Cerebellar cortex (tissue), 1 donor: ENCODE measurements around the gene VAT1L.
"Not testable (repeated sequence)": the region's sequence is repeated elsewhere in the genome, so short reads cannot be mapped to it uniquely, and the experiment has no call there.

Experiments used
- DNase-seq: peaks from one replicate; pipeline ENCODE4 v3.0.0-alpha.2; 2015; ENCODE audit warnings: low spot score

Gene VAT1L

DNA sequence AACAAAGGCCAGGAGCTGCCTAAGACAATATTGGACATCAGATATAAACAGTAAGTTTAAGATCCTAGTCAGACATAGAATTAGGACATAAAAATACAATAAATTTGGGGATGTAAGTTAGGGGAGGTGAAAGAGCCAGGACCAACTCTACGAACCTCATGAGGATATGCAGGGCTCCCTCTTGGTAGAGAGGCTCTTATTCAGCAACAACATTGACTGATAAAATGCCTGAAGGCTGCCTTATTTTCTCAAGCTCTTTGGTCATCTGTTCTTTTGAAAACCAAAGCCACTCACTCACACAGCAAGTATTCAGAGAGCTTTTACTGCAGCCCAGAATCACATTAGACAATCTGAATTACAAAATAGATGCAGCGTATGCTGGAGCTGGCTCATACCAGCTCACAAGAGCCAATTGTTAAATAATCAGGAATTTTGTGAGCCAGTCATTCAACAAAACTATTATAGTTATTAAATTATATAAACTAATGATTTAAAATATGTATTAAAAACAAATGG, 125.4 kb downstream of the VAT1L start:
- no peak for DNase-seq

DNA sequence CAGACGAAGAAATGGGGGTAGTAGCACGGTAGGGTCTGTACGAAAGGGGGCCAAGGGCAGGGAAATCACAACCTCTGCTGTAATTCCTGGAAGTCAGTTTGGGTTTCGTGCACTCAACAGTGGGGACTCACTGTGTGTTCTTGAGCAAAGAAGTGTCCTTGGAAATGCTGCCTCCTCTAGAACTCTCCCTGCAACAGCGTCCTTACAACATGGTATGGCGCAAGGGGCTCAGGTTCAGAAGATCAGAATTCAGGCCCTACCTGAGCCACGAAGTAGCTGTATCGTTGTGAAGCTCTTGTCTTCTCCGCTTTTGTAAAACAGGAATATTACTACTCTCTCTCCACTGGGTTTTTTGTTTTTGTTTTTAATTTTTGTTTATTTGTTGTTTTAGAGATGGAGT, 127.7 kb downstream of the VAT1L start:
- no peak for DNase-seq

GRCh38 chr16:77917971-77918370, 129.6 kb downstream of the VAT1L start:
- DNase-seq, result no peak

DNA sequence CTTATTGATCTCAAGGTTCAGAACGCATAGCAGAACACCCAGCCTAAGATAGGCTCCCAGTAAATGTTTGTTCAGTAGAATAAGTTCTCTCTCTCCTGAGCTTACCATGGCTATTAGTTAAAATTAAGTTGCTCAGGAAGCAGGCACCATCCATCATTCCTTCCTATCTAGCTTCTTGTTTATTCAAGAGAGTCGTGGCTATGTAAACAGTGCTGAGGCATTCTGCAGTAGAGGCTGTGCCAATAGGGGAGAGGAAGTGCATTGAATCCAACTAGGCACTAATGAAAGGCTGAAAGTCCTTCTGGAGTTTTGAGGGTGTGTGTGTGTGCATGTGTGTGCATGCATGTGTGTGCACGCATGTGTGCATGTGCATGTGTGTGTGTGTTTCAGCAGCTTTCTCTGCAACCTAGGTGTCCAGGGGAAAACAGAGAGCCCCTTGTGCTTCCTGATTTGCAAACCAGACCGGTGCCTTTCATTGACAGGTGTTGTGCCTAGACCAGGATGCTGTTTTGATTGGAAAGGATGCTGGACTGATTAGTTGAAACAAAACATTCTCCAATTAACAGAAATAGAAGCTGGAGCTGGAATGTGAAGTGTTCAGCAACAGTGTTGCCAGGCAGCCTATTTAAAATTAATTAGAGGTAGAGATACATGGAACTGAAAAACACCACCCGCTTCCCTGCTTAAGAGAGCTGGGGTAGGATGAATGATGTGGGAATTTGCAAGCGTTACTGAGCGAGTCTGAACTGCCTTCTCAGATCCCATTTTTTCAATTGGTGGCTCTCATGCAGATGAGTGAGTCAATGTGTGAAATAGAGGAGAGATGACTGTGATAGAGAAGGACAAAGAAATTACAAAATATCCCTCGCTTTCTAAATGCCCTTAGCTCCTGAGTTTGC, 130.7 kb downstream of the VAT1L start:
- no peak for DNase-seq

- no peak for DNase-seq
Observed at GRCh38 chr16:77919761-77920415, 131.5 kb downstream of the VAT1L start.

GRCh38 chr16:77920984-77921383, 132.6 kb downstream of the VAT1L start:
- no peak for DNase-seq

GRCh38 chr16:77922228-77922754, 133.9 kb downstream of the VAT1L start:
- no peak for DNase-seq

DNA sequence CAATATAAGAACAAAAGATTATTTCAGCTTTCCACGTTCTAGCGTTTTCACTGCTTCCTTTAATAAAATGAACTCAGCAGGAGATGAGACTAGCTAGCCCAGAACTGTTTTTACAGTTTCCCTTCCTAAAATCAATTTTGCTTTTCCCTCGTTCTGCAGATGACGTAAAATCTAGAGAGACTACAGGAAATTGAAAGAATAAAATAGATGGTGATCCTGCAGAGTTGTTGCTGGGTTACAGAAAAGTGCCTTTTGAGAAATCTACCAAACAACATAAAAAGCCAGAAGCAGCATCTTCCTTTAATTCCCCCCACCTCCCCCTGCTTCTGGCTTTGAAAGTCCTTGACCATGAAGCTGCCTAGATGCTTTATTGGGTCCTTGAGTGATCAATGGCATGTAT, 137.2 kb downstream of the VAT1L start:
- no peak for DNase-seq

DNA sequence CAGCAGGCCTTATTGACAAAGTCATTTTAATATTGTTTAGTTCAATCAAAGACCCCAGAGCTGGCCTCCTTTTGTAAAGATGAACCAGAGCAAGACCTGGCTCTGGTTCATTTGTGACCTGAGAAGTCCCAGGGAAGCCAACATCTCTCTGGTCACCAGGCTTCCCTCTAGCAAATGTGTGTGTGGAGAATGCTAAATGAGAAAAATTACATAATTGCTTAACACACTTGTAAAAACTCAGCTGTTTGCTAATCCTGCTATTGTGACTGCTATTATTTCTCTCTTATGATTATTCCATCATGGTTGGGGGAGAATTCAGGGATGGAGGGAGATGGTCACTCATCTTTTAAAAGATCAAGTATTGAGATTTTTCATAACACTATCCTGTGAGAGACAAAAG, 139.7 kb downstream of the VAT1L start:
- no peak for DNase-seq

DNA sequence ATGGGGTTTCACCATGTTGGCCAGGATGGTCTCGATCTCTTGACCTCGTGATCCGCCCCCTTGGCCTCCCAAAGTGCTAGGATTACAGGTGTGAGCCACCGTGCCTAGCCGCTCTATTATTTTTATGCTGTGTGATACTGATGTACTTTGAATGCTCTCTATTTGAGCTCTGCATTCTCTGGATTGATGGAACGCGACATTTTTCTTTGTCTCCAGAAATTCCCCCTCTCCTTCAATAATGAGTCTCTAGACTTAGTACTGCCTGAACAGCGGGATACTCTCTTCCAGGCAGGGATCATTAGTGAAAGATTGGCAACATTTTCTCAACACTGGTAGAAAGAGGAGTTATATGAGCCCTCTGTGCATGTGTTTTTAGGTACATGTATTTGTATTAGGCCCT, 140.6 kb downstream of the VAT1L start:
- no peak for DNase-seq

- DNase-seq, result no peak
Observed at GRCh38 chr16:77931058-77931457, 142.7 kb downstream of the VAT1L start.

- no peak for DNase-seq
Observed at GRCh38 chr16:77937473-77938149, 149.2 kb downstream of the VAT1L start.

DNA sequence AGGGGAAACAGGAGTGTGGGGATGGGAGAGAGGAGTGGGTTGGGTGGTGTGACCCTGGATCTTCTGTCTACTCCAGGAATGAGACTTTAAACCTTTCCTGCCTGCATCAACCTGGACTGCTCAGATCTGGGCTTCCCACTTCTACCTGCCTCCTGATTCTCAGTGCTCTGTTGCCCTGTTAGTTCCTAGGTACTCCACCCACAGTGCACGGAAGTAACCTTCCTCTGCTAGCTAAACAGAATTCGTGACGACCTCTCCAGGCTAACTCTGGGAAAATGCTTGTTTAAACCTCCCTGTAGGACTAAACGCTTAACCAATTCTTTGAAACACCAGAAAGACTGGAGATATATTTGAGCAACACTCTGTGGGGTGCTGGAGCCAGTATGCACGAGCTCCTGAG, 150.5 kb downstream of the VAT1L start:
- no peak for DNase-seq

DNA sequence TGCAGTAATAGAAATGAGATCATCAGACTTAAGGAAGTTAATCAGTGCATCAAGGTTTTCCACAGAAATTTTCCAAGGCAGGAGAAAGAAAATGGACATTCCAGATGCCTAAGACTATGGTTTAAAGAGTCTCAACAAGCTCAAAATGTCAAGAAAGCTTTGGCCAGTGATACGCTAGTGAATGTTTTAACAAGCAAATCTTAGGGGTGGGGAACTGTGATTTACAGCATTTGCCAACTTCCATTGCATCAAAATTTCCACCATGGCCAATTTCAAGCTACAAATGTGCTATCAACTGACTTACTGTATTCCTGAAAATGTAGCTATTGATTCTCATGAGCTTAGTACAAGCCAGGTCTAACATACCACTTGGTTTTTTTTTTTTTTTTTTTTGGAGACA, 151.6 kb downstream of the VAT1L start:
- DNase-seq, result no peak

- no peak for DNase-seq
Observed at GRCh38 chr16:77943801-77944200, 155.4 kb downstream of the VAT1L start.

DNA sequence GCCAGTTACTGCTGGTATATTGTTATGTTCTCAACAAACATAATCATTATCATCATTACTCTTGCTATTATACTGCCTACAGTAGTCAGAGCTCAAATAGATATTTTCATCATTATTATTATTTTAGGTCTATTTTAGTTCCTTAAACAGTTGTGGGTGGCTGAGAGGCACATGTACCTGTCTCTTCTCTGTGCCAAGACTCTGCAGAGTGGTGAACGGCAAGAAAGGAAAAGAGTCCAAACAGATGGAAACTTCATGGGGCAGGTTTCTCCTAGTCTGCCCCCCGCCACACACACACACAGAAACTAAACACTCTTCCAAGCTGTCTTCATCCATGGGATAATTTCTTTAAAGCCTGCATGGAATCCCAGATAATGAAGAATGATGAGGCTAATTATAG, 156.3 kb downstream of the VAT1L start:
- no peak for DNase-seq

- DNase-seq, result no peak
Observed at GRCh38 chr16:77945126-77945525, 156.8 kb downstream of the VAT1L start.

DNA sequence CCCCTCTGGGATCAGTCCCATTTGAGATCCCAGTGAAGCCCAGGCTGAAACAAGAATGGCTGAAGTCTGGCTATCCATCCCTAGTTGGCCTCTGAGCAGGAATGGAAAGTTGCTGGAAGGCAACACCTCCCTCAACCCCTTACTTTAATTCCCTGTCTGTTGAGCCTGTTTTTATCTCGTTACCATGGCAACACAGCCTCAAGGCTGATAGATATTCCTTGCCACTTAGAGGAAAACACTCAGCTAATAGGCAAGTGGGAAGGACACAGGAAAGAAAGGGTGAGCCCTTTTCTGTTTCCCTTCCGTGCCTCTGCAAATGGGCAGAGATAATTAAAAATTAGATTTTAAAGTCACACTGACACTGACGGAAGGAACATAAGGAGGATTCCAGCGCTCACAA, 158.5 kb downstream of the VAT1L start:
- DNase-seq, result no peak

- not testable (repeated sequence) for DNase-seq
Observed at GRCh38 chr16:77947590-77947989, 159.2 kb downstream of the VAT1L start.

DNA sequence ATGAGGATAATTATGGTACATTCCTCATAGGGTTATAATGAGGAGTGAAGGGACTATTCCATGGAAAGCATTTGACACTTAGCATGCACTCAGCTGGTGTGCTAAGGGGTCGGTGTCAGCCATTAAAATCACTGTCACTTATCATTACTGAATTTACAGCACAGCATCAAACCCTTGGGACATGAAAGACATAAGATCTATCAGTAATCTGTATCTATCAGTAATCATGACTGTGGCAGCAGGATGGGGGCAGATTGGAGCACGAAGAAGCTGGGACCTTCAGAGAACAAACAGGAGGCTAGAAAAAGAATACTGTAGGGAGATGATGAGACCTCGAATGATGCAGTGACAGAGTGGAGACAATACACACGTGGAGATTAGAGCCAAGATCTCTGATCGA, 160.5 kb downstream of the VAT1L start:
- no peak for DNase-seq

- DNase-seq, result peak; percentile 83
Observed at GRCh38 chr16:77949445-77949844, 161.1 kb downstream of the VAT1L start.

- DNase-seq, result peak; percentile 64
Observed at GRCh38 chr16:77951788-77952187, 163.4 kb downstream of the VAT1L start.
